ENCODE measurements around the gene ISLR.

DNA sequence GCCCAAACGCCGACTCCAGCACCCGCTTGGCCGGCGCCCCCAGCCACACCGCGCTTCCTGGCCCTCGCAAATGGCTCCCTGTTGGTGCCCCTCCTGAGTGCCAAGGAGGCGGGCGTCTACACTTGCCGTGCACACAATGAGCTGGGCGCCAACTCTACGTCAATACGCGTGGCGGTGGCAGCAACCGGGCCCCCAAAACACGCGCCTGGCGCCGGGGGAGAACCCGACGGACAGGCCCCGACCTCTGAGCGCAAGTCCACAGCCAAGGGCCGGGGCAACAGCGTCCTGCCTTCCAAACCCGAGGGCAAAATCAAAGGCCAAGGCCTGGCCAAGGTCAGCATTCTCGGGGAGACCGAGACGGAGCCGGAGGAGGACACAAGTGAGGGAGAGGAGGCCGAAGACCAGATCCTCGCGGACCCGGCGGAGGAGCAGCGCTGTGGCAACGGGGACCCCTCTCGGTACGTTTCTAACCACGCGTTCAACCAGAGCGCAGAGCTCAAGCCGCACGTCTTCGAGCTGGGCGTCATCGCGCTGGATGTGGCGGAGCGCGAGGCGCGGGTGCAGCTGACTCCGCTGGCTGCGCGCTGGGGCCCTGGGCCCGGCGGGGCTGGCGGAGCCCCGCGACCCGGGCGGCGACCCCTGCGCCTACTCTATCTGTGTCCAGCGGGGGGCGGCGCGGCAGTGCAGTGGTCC, 39.7 kb upstream of the ISLR start:
- TF ChIP-seq, protein P1, sequence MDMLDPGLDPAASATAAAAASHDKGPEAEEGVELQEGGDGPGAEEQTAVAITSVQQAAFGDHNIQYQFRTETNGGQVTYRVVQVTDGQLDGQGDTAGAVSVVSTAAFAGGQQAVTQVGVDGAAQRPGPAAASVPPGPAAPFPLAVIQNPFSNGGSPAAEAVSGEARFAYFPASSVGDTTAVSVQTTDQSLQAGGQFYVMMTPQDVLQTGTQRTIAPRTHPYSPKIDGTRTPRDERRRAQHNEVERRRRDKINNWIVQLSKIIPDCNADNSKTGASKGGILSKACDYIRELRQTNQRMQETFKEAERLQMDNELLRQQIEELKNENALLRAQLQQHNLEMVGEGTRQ (IDR thresholded peaks at IDR 0.05) = no peak
- TF ChIP-seq CBX8 (IDR thresholded peaks at IDR 0.05) (no peak), JUN (IDR thresholded peaks at IDR 0.05) (no peak), POLR2A (IDR thresholded peaks at IDR 0.05; ENCODE audit: low read length) (no peak)

Data from A549 (cell line).